Neuron (in vitro differentiated cells): ENCODE measurements around the gene KCNIP4.

ENCODE experiments used
- H2AFZ ChIP-seq: one replicate; pipeline ENCODE4 v1.6.1; 2013; ENCODE audit warnings: low read depth, mild to moderate bottlenecking, inconsistent platforms, low read length, moderate library complexity
- H3K27me3 ChIP-seq: one replicate; pipeline ENCODE4 v1.6.1; 2013; ENCODE audit warnings: low read length; ENCODE audit not compliant: insufficient read depth
- H3K36me3 ChIP-seq: one replicate; pipeline ENCODE4 v1.6.1; 2013; ENCODE audit warnings: low read length; ENCODE audit not compliant: insufficient read depth
- H3K4me1 ChIP-seq: one replicate; pipeline ENCODE4 v1.6.1; 2013; ENCODE audit warnings: low read length; ENCODE audit not compliant: insufficient read depth
- H3K4me3 ChIP-seq: 2 replicates; pipeline ENCODE4 v1.5.1; 2013; ENCODE audit warnings: mild to moderate bottlenecking, low read length, moderate library complexity
- H3K9me3 ChIP-seq: one replicate; pipeline ENCODE4 v1.6.1; 2013; ENCODE audit warnings: low read length

KCNIP4 gene

GRCh38 chr4:21203416-21203815 lies 745.2 kb downstream of the KCNIP4 start:
- H3K4me3 ChIP-seq, result no peak overlapping the region
- no peaks in the 10 kb centered on the region for H3K4me1 ChIP-seq
- no peaks in the 10 kb centered on the region for H3K27me3 ChIP-seq
- no peak overlapping the region for H2AFZ ChIP-seq
- no peaks in the 10 kb centered on the region for H3K36me3 ChIP-seq
- H3K9me3 ChIP-seq, result peaks cover 2% of the 10 kb centered on the region

GRCh38 chr4:21202959-21203358 lies 745.6 kb downstream of the KCNIP4 start:
- Histone ChIP-seq H2AFZ (no peak overlapping the region), H3K36me3 (no peaks in the 10 kb centered on the region), H3K4me1 (no peaks in the 10 kb centered on the region), H3K9me3 (peaks cover 2% of the 10 kb centered on the region), H3K4me3 (no peak overlapping the region), H3K27me3 (no peaks in the 10 kb centered on the region)

- Histone ChIP-seq H3K9me3 (peaks cover 2% of the 10 kb centered on the region), H3K4me3 (no peak overlapping the region), H3K4me1 (no peaks in the 10 kb centered on the region), H3K27me3 (no peaks in the 10 kb centered on the region), H2AFZ (no peak overlapping the region), H3K36me3 (no peaks in the 10 kb centered on the region)
Measured at GRCh38 chr4:21198683-21199082, 749.9 kb downstream of the KCNIP4 start.

- no peaks in the 10 kb centered on the region for H3K4me1 ChIP-seq
- no peaks in the 10 kb centered on the region for H3K36me3 ChIP-seq
- no peaks in the 10 kb centered on the region for H3K9me3 ChIP-seq
- no peak overlapping the region for H2AFZ ChIP-seq
- no peak overlapping the region for H3K4me3 ChIP-seq
- no peaks in the 10 kb centered on the region for H3K27me3 ChIP-seq
Measured at GRCh38 chr4:21195682-21196081, 752.9 kb downstream of the KCNIP4 start.

GRCh38 chr4:21192367-21192766 lies 756.2 kb downstream of the KCNIP4 start:
- no peak overlapping the region for H2AFZ ChIP-seq
- no peaks in the 10 kb centered on the region for H3K27me3 ChIP-seq
- H3K4me1 ChIP-seq, result no peaks in the 10 kb centered on the region
- no peak overlapping the region for H3K4me3 ChIP-seq
- H3K9me3 ChIP-seq, result no peaks in the 10 kb centered on the region
- H3K36me3 ChIP-seq, result no peaks in the 10 kb centered on the region

- no peaks in the 10 kb centered on the region for H3K27me3 ChIP-seq
- no peaks in the 10 kb centered on the region for H3K4me1 ChIP-seq
- no peaks in the 10 kb centered on the region for H3K36me3 ChIP-seq
- no peak overlapping the region for H2AFZ ChIP-seq
- no peaks in the 10 kb centered on the region for H3K9me3 ChIP-seq
- H3K4me3 ChIP-seq, result no peak overlapping the region
Measured at GRCh38 chr4:21191317-21191716, 757.3 kb downstream of the KCNIP4 start.

GRCh38 chr4:21184788-21185187 lies 763.8 kb downstream of the KCNIP4 start:
- Histone ChIP-seq H3K4me3 (no peak overlapping the region), H2AFZ (no peak overlapping the region), H3K36me3 (no peaks in the 10 kb centered on the region), H3K4me1 (no peaks in the 10 kb centered on the region), H3K9me3 (no peaks in the 10 kb centered on the region), H3K27me3 (no peaks in the 10 kb centered on the region)

GRCh38 chr4:21181716-21182115 lies 766.9 kb downstream of the KCNIP4 start:
- H3K27me3 ChIP-seq, result no peaks in the 10 kb centered on the region
- no peaks in the 10 kb centered on the region for H3K36me3 ChIP-seq

GRCh38 chr4:21177871-21178270 lies 770.7 kb downstream of the KCNIP4 start:
- Histone ChIP-seq H3K4me3 (no peak overlapping the region), H2AFZ (no peak overlapping the region), H3K36me3 (no peaks in the 10 kb centered on the region), H3K9me3 (no peaks in the 10 kb centered on the region), H3K27me3 (no peaks in the 10 kb centered on the region), H3K4me1 (peaks cover 3% of the 10 kb centered on the region)

More at GRCh38 chr4:21181716-21182115, 766.9 kb downstream of the KCNIP4 start:
- H3K4me1 ChIP-seq, result no peaks in the 10 kb centered on the region
- H3K4me3 ChIP-seq, result no peak overlapping the region
- H2AFZ ChIP-seq, result no peak overlapping the region
- H3K9me3 ChIP-seq, result no peaks in the 10 kb centered on the region

GRCh38 chr4:21177092-21177491 lies 771.5 kb downstream of the KCNIP4 start:
- Histone ChIP-seq H3K36me3 (no peaks in the 10 kb centered on the region), H3K4me1 (peaks cover 3% of the 10 kb centered on the region), H3K4me3 (no peak overlapping the region), H2AFZ (no peak overlapping the region), H3K27me3 (no peaks in the 10 kb centered on the region), H3K9me3 (no peaks in the 10 kb centered on the region)

- Histone ChIP-seq H3K4me3 (no peak overlapping the region), H3K4me1 (no peaks in the 10 kb centered on the region), H2AFZ (no peak overlapping the region), H3K27me3 (no peaks in the 10 kb centered on the region), H3K36me3 (no peaks in the 10 kb centered on the region), H3K9me3 (no peaks in the 10 kb centered on the region)
Measured at GRCh38 chr4:21167711-21168110, 780.9 kb downstream of the KCNIP4 start.

- no peaks in the 10 kb centered on the region for H3K9me3 ChIP-seq
- no peaks in the 10 kb centered on the region for H3K27me3 ChIP-seq
- H2AFZ ChIP-seq, result no peak overlapping the region
- no peak overlapping the region for H3K4me3 ChIP-seq
- H3K4me1 ChIP-seq, result no peaks in the 10 kb centered on the region
- H3K36me3 ChIP-seq, result no peaks in the 10 kb centered on the region
Measured at GRCh38 chr4:21155367-21155766, 793.2 kb downstream of the KCNIP4 start.

GRCh38 chr4:21139327-21139726 lies 809.2 kb downstream of the KCNIP4 start:
- peaks cover 3% of the 10 kb centered on the region for H3K9me3 ChIP-seq
- no peaks in the 10 kb centered on the region for H3K27me3 ChIP-seq
- no peak overlapping the region for H3K4me3 ChIP-seq
- H3K4me1 ChIP-seq, result no peaks in the 10 kb centered on the region
- no peak overlapping the region for H2AFZ ChIP-seq
- H3K36me3 ChIP-seq, result no peaks in the 10 kb centered on the region

GRCh38 chr4:21136051-21136630 lies 812.4 kb downstream of the KCNIP4 start:
- H3K36me3 ChIP-seq, result no peaks in the 10 kb centered on the region
- no peaks in the 10 kb centered on the region for H3K27me3 ChIP-seq
- H3K4me1 ChIP-seq, result no peaks in the 10 kb centered on the region
- no peak overlapping the region for H3K4me3 ChIP-seq
- no peak overlapping the region for H2AFZ ChIP-seq
- H3K9me3 ChIP-seq, result no peaks in the 10 kb centered on the region
